SK-N-SH (cell line): Measurements from ENCODE around the gene TRPM3. TPM values are rescaled to one million over a fixed set of nuclear protein-coding genes. Genes with fewer than 3 reads are reported as not detected.

Experiments used
- CTCF ChIA-PET: fragments of 300-600, 350-600 bp; formaldehyde crosslinking; extraction: SDS; loops from one replicate; lab custom pipeline; 2021; lab: Yijun Ruan, JAX
- POLR2A ChIA-PET: fragments of 350-600 bp; sonication (Branson Sonifier 250); formaldehyde crosslinking; extraction: SDS; loops from one replicate; lab custom pipeline; 2020; ENCODE audit warnings: antibody characterized with exemption, inconsistent platforms; lab: Yijun Ruan, JAX
- DNase-seq: peaks from one replicate; pipeline ENCODE4 v3.0.0; 2012
- H2AFZ ChIP-seq: fragments of 200-600 bp; sonication (generic); 2 replicates; pipeline ENCODE4 v1.8.1; 2016; ENCODE audit warnings: antibody characterized with exemption, mild to moderate bottlenecking, low read depth
- H3F3A ChIP-seq: fragments of 200-600 bp; sonication (generic); replicated peaks from 2 replicates; pipeline ENCODE3; 2016; ENCODE audit warnings: antibody characterized with exemption, mild to moderate bottlenecking; ENCODE audit not compliant: insufficient read depth
- H3K27ac ChIP-seq, 2 experiments: fragments of 200-500 bp in 1 of 2; fragments of 200-600 bp in 1 of 2; sonication (Bioruptor generic) in 1 of 2; sonication (generic), shearing (Covaris generic) in 1 of 2; 2 replicates each; pipeline versions ENCODE4 v1.5.1 to v1.6.1; 2014 to 2016; ENCODE audit warnings: low read depth in 2 of 2, inconsistent platforms in 1 of 2, low read length in 1 of 2, mild to moderate bottlenecking in 1 of 2, mixed read lengths in 1 of 2
- H3K27me3 ChIP-seq: fragments of 200-600 bp; sonication (generic), shearing (Covaris generic); 2 replicates; pipeline ENCODE4 v1.6.1; 2016; ENCODE audit warnings: mixed run types; ENCODE audit not compliant: insufficient read depth
- H3K36me3 ChIP-seq, 2 experiments: fragments of 200-500 bp in 1 of 2; fragments of 200-600 bp in 1 of 2; sonication (Bioruptor generic) in 1 of 2; sonication (generic) in 1 of 2; replicated peaks in 1 of 2; 2 replicates each; pipeline versions ENCODE3 to v1.5.1; 2014 to 2016; ENCODE audit warnings: low read length in 1 of 2, mild to moderate bottlenecking in 1 of 2; ENCODE audit not compliant: insufficient read depth in 2 of 2, control insufficient read depth in 1 of 2
- H3K4me1 ChIP-seq, 2 experiments: fragments of 200-500 bp in 1 of 2; fragments of 200-600 bp in 1 of 2; sonication (Bioruptor generic) in 1 of 2; sonication (generic), shearing (Covaris generic) in 1 of 2; 2 replicates each; pipeline versions ENCODE4 v1.5.1 to v1.6.1; 2014 to 2016; ENCODE audit warnings: low read depth in 1 of 2, low read length in 1 of 2, mixed run types in 1 of 2; ENCODE audit not compliant: insufficient read depth in 2 of 2, control insufficient read depth in 1 of 2
- H3K4me2 ChIP-seq: fragments of 200-600 bp; sonication (generic), shearing (Covaris generic); 2 replicates; pipeline ENCODE4 v1.6.1; 2017; ENCODE audit warnings: mixed run types
- H3K4me3 ChIP-seq, 2 experiments: fragments of 200-500 bp in 1 of 2; fragments of 200-600 bp in 1 of 2; sonication (Bioruptor generic) in 1 of 2; sonication (generic), shearing (Covaris generic) in 1 of 2; 2 replicates each; pipeline versions ENCODE4 v1.5.1 to v1.8.1; 2014 to 2016; ENCODE audit warnings: low read depth in 2 of 2, inconsistent platforms in 1 of 2, low read length in 1 of 2, mild to moderate bottlenecking in 1 of 2, mixed read lengths in 1 of 2, moderate library complexity in 1 of 2
- H3K79me2 ChIP-seq: fragments of 200-600 bp; sonication (generic); 2 replicates; pipeline ENCODE4 v1.8.1; 2017; ENCODE audit warnings: mild to moderate bottlenecking; ENCODE audit not compliant: insufficient read depth
- H3K9ac ChIP-seq: fragments of 200-600 bp; sonication (generic); 2 replicates; pipeline ENCODE4 v1.6.1; 2017; ENCODE audit warnings: mixed run types
- H3K9me2 ChIP-seq: fragments of 200-600 bp; sonication (generic); 2 replicates; pipeline ENCODE4 v1.6.1; 2017; ENCODE audit warnings: mixed run types
- H3K9me3 ChIP-seq: fragments of 200-600 bp; sonication (generic); 2 replicates; pipeline ENCODE4 v1.6.1; 2017; ENCODE audit warnings: mixed run types, mild to moderate bottlenecking, moderate library complexity
- H4K20me1 ChIP-seq: fragments of 200-600 bp; sonication (generic); 2 replicates; pipeline ENCODE4 v1.6.1; 2017; ENCODE audit warnings: mild to moderate bottlenecking, mixed run types; ENCODE audit not compliant: insufficient read depth
- ELF1 ChIP-seq: IDR thresholded peaks from 2 replicates; pipeline ENCODE4 v1.4.0; 2012
- EZH2phosphoT487 ChIP-seq: fragments of 200-600 bp; sonication (generic); IDR thresholded peaks from 2 replicates; pipeline ENCODE4 v1.6.1; 2017; ENCODE audit warnings: low read depth, mixed run types, mild to moderate bottlenecking, antibody characterized with exemption, moderate library complexity, borderline replicate concordance
- FOSL2 ChIP-seq: IDR thresholded peaks from 2 replicates; pipeline ENCODE4 v1.4.0; 2012; ENCODE audit warnings: low read depth, mild to moderate bottlenecking, moderate library complexity, borderline replicate concordance
- FOXJ3 ChIP-seq: sonication (generic); formaldehyde crosslinking; IDR thresholded peaks from 2 replicates; pipeline ENCODE4 v1.5.1; 2020; ENCODE audit warnings: mild to moderate bottlenecking, missing genetic modification reagents
- FOXM1 ChIP-seq: IDR thresholded peaks from 2 replicates; pipeline ENCODE4 v1.4.0; 2012; ENCODE audit warnings: low read depth, mild to moderate bottlenecking
- GATA2 ChIP-seq: sonication (generic); formaldehyde crosslinking; IDR thresholded peaks from 2 replicates; pipeline ENCODE4 v1.5.0; 2020; ENCODE audit warnings: mild to moderate bottlenecking, missing genetic modification reagents
- NRF1 ChIP-seq: IDR thresholded peaks from 2 replicates; pipeline ENCODE4 v1.6.1; 2012; ENCODE audit warnings: low read depth, mild to moderate bottlenecking, low read length
- PBX3 ChIP-seq: IDR thresholded peaks from 2 replicates; pipeline ENCODE4; 2012
- POLR2AphosphoS5 ChIP-seq: IDR thresholded peaks from 2 replicates; pipeline ENCODE4 v1.6.1; 2012; ENCODE audit warnings: low read depth, low read length
- RAD21 ChIP-seq: IDR thresholded peaks from 2 replicates; pipeline ENCODE4 v1.6.1; 2012; ENCODE audit warnings: mild to moderate bottlenecking, low read length
- REST ChIP-seq: IDR thresholded peaks from 2 replicates; pipeline ENCODE4 v1.6.1; 2012; ENCODE audit warnings: mild to moderate bottlenecking, low read depth, low read length, moderate library complexity
- RXRA ChIP-seq: IDR thresholded peaks from 2 replicates; pipeline ENCODE4 v1.4.0; 2012; ENCODE audit warnings: low read depth, mild to moderate bottlenecking, borderline replicate concordance
- SIN3A ChIP-seq: IDR thresholded peaks from 2 replicates; pipeline ENCODE4 v1.6.1; 2012; ENCODE audit warnings: low read depth, mild to moderate bottlenecking, low read length, moderate library complexity, borderline replicate concordance
- TAF1 ChIP-seq: IDR thresholded peaks from 2 replicates; pipeline ENCODE4 v1.6.1; 2012; ENCODE audit warnings: low read depth, mild to moderate bottlenecking, low read length, moderate library complexity, borderline replicate concordance
- TCF12 ChIP-seq: IDR thresholded peaks from 2 replicates; pipeline ENCODE4 v1.4.0; 2012
- USF1 ChIP-seq: IDR thresholded peaks from 2 replicates; pipeline ENCODE4 v1.4.0; 2012; ENCODE audit warnings: low read depth, borderline replicate concordance
- USF2 ChIP-seq: fragments of 150-350 bp; IDR thresholded peaks from 2 replicates; pipeline ENCODE4 v1.6.1; 2017; ENCODE audit warnings: antibody characterized with exemption, low read length, low read depth, borderline replicate concordance
- WGBS: methylation state at CpG from one replicate; pipeline ENCODE4 v1.1.6; 2017; ENCODE audit warnings: low lambda C conversion rate; 5-methylcytosine and 5-hydroxymethylcytosine counted together
- polyA plus RNA-seq, 3 experiments: library from polyadenylated mRNA; depleted of rRNA; stranded (reverse); fragments of >200 nt; gene quantifications; 2 replicates each; pipeline ENCODE4 v1.2.3, GENCODE V29; 2012
- TF ChIP-seq, protein P1 (sequence below): fragments of 200-600 bp; sonication (generic); IDR thresholded peaks from 2 replicates; pipeline ENCODE4 v1.6.1; 2017; ENCODE audit warnings: antibody characterized with exemption, mild to moderate bottlenecking, moderate library complexity

TRPM3 gene
- polyA plus RNA-seq, 1 of the 3 experiments (the other 2 are of a cell fraction): not detected

GRCh38 chr9:70983723-70984295 lies 137.6 kb downstream of the TRPM3 start:
- Histone ChIP-seq H3K9me3 (no peaks in the 10 kb centered on the region), H3K4me1 (no peaks in the 10 kb centered on the region), H3K79me2 (no peaks in the 10 kb centered on the region), H3K4me2 (no peak overlapping the region), H3K36me3 (no peaks in the 10 kb centered on the region), H3K27me3 (0 out of 2 replicates have a peak, but pooled peaks cover 9% of the 10 kb centered on the region), H4K20me1 (no peaks in the 10 kb centered on the region), H3F3A (no peaks in the 10 kb centered on the region), H2AFZ (no peak overlapping the region), H3K4me3 (no peak overlapping the region), H3K9me2 (no peaks in the 10 kb centered on the region), H3K27ac (no peak overlapping the region), H3K9ac (no peak overlapping the region)
- whole genome bisulfite sequencing: 0% methylated on average over 1 of the region's 1 CpG
- CTCF ChIA-PET: no interaction called here
- POLR2A ChIA-PET: no interaction called here
- no peak for TF ChIP-seq GATA2 (CRISPR knock-in tag)
- no peak for TF ChIP-seq TAF1
- TF ChIP-seq RXRA: no peak
- TF ChIP-seq POLR2AphosphoS5: no peak
- no peak for TF ChIP-seq USF2
- TF ChIP-seq ELF1: no peak
- no peak for TF ChIP-seq FOXM1
- no peak for TF ChIP-seq SIN3A
- TF ChIP-seq RAD21: no peak
- no peak for TF ChIP-seq EZH2phosphoT487
- TF ChIP-seq FOXJ3: no peak
- TF ChIP-seq FOSL2: no peak
- DNase-seq: no peak

DNA sequence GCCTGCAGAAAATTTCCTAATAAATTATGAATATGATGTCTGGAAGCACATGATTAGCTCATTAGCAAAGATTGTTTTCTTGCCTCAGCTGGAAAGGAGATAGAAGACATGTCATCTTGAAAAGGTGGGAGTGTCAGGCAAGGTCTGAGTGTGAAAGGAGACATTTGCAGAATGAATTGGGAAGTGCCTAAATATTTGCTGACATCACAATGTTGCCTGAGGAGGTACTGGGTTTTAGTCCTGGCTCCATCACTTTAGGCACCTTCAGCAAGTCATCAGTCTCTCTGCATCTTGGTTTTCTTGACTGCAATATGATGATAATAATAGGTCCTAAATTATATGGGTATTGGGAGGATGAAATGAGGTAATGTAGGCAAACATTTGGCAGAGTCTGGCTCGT lies 140.1 kb downstream of the TRPM3 start:
- H3K4me3 ChIP-seq: no peak overlapping the region
- TF ChIP-seq POLR2AphosphoS5 (no peak), USF2 (no peak), NRF1 (no peak), GATA2 (CRISPR knock-in tag) (no peak), USF1 (no peak), REST (no peak), TCF12 (no peak), PBX3 (no peak)
- TF ChIP-seq, protein P1, sequence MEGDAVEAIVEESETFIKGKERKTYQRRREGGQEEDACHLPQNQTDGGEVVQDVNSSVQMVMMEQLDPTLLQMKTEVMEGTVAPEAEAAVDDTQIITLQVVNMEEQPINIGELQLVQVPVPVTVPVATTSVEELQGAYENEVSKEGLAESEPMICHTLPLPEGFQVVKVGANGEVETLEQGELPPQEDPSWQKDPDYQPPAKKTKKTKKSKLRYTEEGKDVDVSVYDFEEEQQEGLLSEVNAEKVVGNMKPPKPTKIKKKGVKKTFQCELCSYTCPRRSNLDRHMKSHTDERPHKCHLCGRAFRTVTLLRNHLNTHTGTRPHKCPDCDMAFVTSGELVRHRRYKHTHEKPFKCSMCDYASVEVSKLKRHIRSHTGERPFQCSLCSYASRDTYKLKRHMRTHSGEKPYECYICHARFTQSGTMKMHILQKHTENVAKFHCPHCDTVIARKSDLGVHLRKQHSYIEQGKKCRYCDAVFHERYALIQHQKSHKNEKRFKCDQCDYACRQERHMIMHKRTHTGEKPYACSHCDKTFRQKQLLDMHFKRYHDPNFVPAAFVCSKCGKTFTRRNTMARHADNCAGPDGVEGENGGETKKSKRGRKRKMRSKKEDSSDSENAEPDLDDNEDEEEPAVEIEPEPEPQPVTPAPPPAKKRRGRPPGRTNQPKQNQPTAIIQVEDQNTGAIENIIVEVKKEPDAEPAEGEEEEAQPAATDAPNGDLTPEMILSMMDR: no peak
- TF ChIP-seq, all 33 proteins: peak for 0
- no peaks in the 10 kb centered on the region for H4K20me1 ChIP-seq
- no peak for DNase-seq
- no peaks in the 10 kb centered on the region for H3K36me3 ChIP-seq
- 0% methylated on average over 1 of the region's 1 CpG for WGBS
- no peak overlapping the region for H3K27ac ChIP-seq
- H3K4me2 ChIP-seq: no peak overlapping the region
- H3K79me2 ChIP-seq: no peaks in the 10 kb centered on the region
- H3F3A ChIP-seq: no peaks in the 10 kb centered on the region
- ChIA-PET CTCF (no interaction called here), POLR2A (no interaction called here)
- H3K4me1 ChIP-seq: no peaks in the 10 kb centered on the region
- H3K9me2 ChIP-seq: no peaks in the 10 kb centered on the region
- H2AFZ ChIP-seq: no peak overlapping the region
- no peaks in the 10 kb centered on the region for H3K9me3 ChIP-seq
- H3K27me3 ChIP-seq: peaks cover 9% of the 10 kb centered on the region; the same call in 1 of the 2 replicates
- no peak overlapping the region for H3K9ac ChIP-seq
